Measurements from ENCODE around the gene COX7B2. TPM values are rescaled to one million over a fixed set of nuclear protein-coding genes. Genes with fewer than 3 reads are reported as not detected.

The COX7B2 gene
- total RNA-seq, 1 donor from 2014 or later = not detected

- TF ChIP-seq EZH2 (IDR thresholded peaks at IDR 0.05) (no peak), CTCF (IDR thresholded peaks at IDR 0.05) (no peak), EZH2phosphoT487 (IDR thresholded peaks at IDR 0.05) (no peak)
- H3K4me3 ChIP-seq = no peak overlapping the region
- no peaks in the 10 kb centered on the region for H3K79me2 ChIP-seq (ENCODE audit: low read depth)
- Mint-ChIP-seq H3K27ac (no peak overlapping the region), H3K9me3 (no peaks in the 10 kb centered on the region), H3K4me1 (peaks cover 4% of the 10 kb centered on the region), H3K4me3 (no peak overlapping the region), H3K27me3 (ENCODE audit: insufficient read depth, low read depth) (no peaks in the 10 kb centered on the region), H3K36me3 (no peaks in the 10 kb centered on the region)
- no peaks in the 10 kb centered on the region for H3F3A ChIP-seq (ENCODE audit: low read depth)
- no peaks in the 10 kb centered on the region for H3K4me1 ChIP-seq
- H3K9me3 ChIP-seq (ENCODE audit: low read depth) = no peaks in the 10 kb centered on the region
- no peaks in the 10 kb centered on the region for H4K20me1 ChIP-seq (ENCODE audit: low read depth)
- no peaks in the 10 kb centered on the region for H3K36me3 ChIP-seq
- no peak overlapping the region for H3K9ac ChIP-seq
- no peak for DNase-seq (ENCODE audit: low spot score)
- no peak overlapping the region for H3K4me2 ChIP-seq
- H3K27ac ChIP-seq = no peak overlapping the region
- H2AFZ ChIP-seq (replicated peaks) = no peak overlapping the region
- H3K27me3 ChIP-seq = peaks cover 2% of the 10 kb centered on the region
Observed at GRCh38 chr4:46950826-46951225, 41.8 kb upstream of the COX7B2 start.

GRCh38 chr4:46949822-46950221 is 40.8 kb upstream of the COX7B2 start:
- Histone ChIP-seq H3K4me2 (no peak overlapping the region), H3K4me3 (no peak overlapping the region), H3F3A (ENCODE audit: low read depth) (no peaks in the 10 kb centered on the region), H3K9ac (no peak overlapping the region), H3K79me2 (ENCODE audit: low read depth) (no peaks in the 10 kb centered on the region), H3K36me3 (no peaks in the 10 kb centered on the region), H3K4me1 (no peaks in the 10 kb centered on the region), H3K27ac (no peak overlapping the region), H3K9me3 (ENCODE audit: low read depth) (no peaks in the 10 kb centered on the region), H2AFZ (replicated peaks) (no peak overlapping the region), H4K20me1 (ENCODE audit: low read depth) (no peaks in the 10 kb centered on the region), H3K27me3 (no peaks in the 10 kb centered on the region)
- Mint-ChIP-seq H3K36me3 (no peaks in the 10 kb centered on the region), H3K27me3 (ENCODE audit: insufficient read depth, low read depth) (no peaks in the 10 kb centered on the region), H3K4me3 (no peak overlapping the region), H3K27ac (no peak overlapping the region), H3K9me3 (no peaks in the 10 kb centered on the region), H3K4me1 (peaks cover 4% of the 10 kb centered on the region)
- DNase-seq (ENCODE audit: low spot score) = no peak
- TF ChIP-seq EZH2 (IDR thresholded peaks at IDR 0.05) (no peak), CTCF (IDR thresholded peaks at IDR 0.05) (no peak)

GRCh38 chr4:46947541-46947940 is 38.5 kb upstream of the COX7B2 start:
- H3K27me3 Mint-ChIP-seq (ENCODE audit: insufficient read depth, low read depth) = no peaks in the 10 kb centered on the region
- Histone ChIP-seq H3K4me1 (no peaks in the 10 kb centered on the region), H3K9ac (no peak overlapping the region), H3F3A (ENCODE audit: low read depth) (no peaks in the 10 kb centered on the region), H2AFZ (replicated peaks) (no peak overlapping the region), H3K4me3 (no peak overlapping the region), H3K4me2 (no peak overlapping the region), H3K9me3 (ENCODE audit: low read depth) (no peaks in the 10 kb centered on the region), H3K79me2 (ENCODE audit: low read depth) (no peaks in the 10 kb centered on the region), H3K27me3 (no peaks in the 10 kb centered on the region), H3K36me3 (no peaks in the 10 kb centered on the region), H4K20me1 (ENCODE audit: low read depth) (no peaks in the 10 kb centered on the region), H3K27ac (no peak overlapping the region)
- no peak overlapping the region for H3K4me3 Mint-ChIP-seq
- no peaks in the 10 kb centered on the region for H3K9me3 Mint-ChIP-seq
- no peak overlapping the region for H3K27ac Mint-ChIP-seq
- H3K4me1 Mint-ChIP-seq = peaks cover 4% of the 10 kb centered on the region
- H3K36me3 Mint-ChIP-seq = no peaks in the 10 kb centered on the region
- no peak for DNase-seq (ENCODE audit: low spot score)
- TF ChIP-seq CTCF (IDR thresholded peaks at IDR 0.05) (no peak), EZH2 (IDR thresholded peaks at IDR 0.05) (no peak), EZH2phosphoT487 (IDR thresholded peaks at IDR 0.05) (no peak)
